Left colon (tissue), 2 donors: ENCODE results near the gene RUSC2. TPM values are rescaled to one million over a fixed set of nuclear protein-coding genes. Genes with fewer than 3 reads are reported as not detected.

Source experiments
- ATAC-seq: fragments of 200-7000 bp; cut with Tn5 transposase; one replicate; pipeline ENCODE4 v1.9.1; 2020; ENCODE audit warnings: mild to moderate bottlenecking, moderate library complexity
- DNase-seq, 2 donors: peaks; one replicate each; pipeline ENCODE4 v3.0.0-alpha.2; 2020
- intact Hi-C, 2 donors: fragments of 100-400 bp; cut with DNase I in 1 of 2; cut with micrococcal nuclease in 1 of 2; formaldehyde crosslinking; loops; one replicate each; pipeline versions ENCODE4 v1.11.2 to v1.14.0; 2022; cut with DNase I, micrococcal nuclease
- long read RNA-seq: library from polyadenylated mRNA; unstranded; transcript quantifications from one replicate; pipeline ENCODE4 v2.0.0, GENCODE V29; 2021
- total RNA-seq, 2 donors: library from RNA; stranded (reverse); fragmentation: NEBNext Ultra II Directional; extraction: Animal tissue kit (Norgen Biotek cat#: 25700); gene quantifications; one replicate each; pipeline ENCODE4 v1.2.1, GENCODE V29; 2021
- donor health status: DM: no; HTN: no; CAD: no.
- donor health status: DM: yes; HTN: yes; CAD: no.

The RUSC2 gene
- 1 to 10 TPM; 7.7 to 9.2 TPM for total RNA-seq
- long read RNA-seq, partial matches to known transcripts = 2 of 4 reads
- long read RNA-seq, other reads (novel, unspliced or antisense) = 2 of 4 reads

GRCh38 chr9:35489313-35490154 is at the start of gene RUSC2:
RUSC2 (plus strand) TSS chr9:35490111; CDS start chr9:35546522, 56,411 bp downstream.
- intact Hi-C loops = loop anchor here (5.0 kb wide), 2 partner anchors 58 to 63 kb away; no protein-coding TSS in a partner anchor
- ATAC-seq = peak; percentile 88
- DNase-seq = peak; percentile 71 to 85

DNA sequence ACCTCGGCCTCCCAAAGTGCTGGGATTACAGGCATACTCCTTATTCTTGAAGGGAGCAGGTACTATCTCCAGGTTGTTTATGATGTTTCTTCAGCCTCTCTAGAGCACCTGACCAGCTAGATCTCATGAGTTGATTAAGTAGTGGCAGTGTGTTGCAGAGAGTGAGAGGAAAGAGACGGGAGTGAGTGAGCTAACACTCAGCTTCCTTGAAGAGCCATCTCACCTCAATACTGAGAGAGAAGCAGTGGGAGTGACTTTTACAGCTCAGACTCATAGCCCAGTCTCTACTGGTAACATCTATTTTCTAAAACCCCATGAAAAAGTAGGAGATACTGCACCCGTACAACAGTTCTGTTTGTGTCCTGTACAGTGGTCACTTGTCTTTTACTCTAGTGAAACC is 43.9 kb upstream of the RUSC2 start:
- no peak for ATAC-seq
- intact Hi-C loops = no loop called here
- DNase-seq = no peak

DNA sequence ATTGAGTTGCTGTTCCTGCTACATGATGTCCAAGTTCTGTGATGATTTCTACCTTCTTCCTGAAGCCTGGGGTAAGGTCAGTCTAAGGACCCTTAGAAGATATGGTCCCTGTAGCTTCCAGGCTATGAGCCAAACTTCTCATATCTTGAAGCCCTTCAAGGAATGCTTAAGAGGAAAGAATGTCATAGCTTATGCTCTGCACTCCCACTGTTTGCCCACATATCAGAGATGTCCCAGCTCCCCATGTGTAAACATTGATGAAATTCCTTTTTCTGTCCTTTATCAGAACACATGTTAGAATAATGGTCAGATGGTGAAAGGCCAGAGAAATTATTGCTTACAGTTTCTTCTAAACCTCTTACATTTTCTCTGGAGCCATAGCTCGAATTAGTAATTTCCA is 41.4 kb upstream of the RUSC2 start:
- no peak for ATAC-seq
- intact Hi-C loops = no loop called here
- no peak for DNase-seq

GRCh38 chr9:35452481-35452880 is 37.4 kb upstream of the RUSC2 start:
- DNase-seq (no peak), ATAC-seq (no peak)
- intact Hi-C loops = no loop called here

- DNase-seq (no peak), ATAC-seq (no peak)
- intact Hi-C loops = no loop called here
These were observed 36.1 kb upstream of the RUSC2 start for GRCh38 chr9:35453786-35454185.

- no peak for DNase-seq
These were observed 25.5 kb upstream of the RUSC2 start for GRCh38 chr9:35464141-35465025.

DNA sequence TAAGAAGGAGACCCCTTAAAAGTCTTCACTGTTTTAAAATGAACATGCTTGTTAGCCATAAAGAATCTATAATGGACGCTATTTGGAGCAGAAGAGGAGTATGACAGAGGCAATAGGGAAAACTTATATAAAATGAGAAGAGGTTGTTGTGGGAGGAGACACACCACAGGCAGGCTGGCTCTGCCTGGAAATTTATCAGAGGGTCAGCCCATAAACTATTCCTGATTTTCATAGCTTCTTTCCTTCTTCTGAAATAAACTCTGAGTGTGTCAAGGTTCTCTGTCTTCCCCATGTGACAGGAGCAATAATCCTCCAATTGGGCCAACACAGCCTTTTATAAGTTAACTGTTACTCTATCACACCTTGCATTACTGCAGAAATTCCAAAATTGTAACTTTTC is 19.6 kb upstream of the RUSC2 start:
- ATAC-seq (no peak), DNase-seq (no peak)
- intact Hi-C loops = loop anchor here in 1 of 2 donors (10.0 kb wide), 1 partner anchor 206 kb away; no protein-coding TSS in a partner anchor

More at GRCh38 chr9:35464141-35465025, 25.5 kb upstream of the RUSC2 start:
- no peak for ATAC-seq
- intact Hi-C loops = no loop called here

DNA sequence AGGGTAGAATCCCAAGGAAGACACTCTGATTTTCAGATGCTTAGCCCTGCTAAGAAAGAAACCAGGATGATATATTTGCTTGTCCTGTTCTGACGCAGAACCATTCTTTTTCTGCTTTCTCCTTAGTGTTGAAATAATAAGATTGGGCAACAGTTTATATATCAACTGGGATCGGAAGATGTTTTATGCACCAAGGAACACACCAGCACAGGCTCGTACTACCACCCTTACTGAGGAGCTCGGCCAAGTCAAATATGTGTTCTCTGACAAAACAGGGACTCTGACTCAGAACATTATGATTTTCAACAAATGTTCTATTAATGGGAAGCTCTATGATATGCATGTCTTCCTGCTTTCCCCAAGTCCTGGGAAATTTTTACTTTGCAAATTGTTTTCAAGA is 19.0 kb upstream of the RUSC2 start:
- ATAC-seq (no peak), DNase-seq (no peak)
- intact Hi-C loops = loop anchor here in 1 of 2 donors (10.0 kb wide), 1 partner anchor 206 kb away; no protein-coding TSS in a partner anchor

GRCh38 chr9:35476596-35476995 is 13.3 kb upstream of the RUSC2 start:
- DNase-seq = no peak
- peak; percentile 30 for ATAC-seq
- intact Hi-C loops = loop anchor here in 1 of 2 donors (5.0 to 10.0 kb wide), 2 partner anchors 212 to 359 kb away; partner anchors contain the start of gene ATOSB

GRCh38 chr9:35477211-35477855 is 12.6 kb upstream of the RUSC2 start:
- peak; percentile 95 for ATAC-seq
- peak; percentile 29 to 41 for DNase-seq
- intact Hi-C loops = loop anchor here in 1 of 2 donors (5.0 to 10.0 kb wide), 2 partner anchors 213 to 360 kb away; partner anchors contain the start of gene ATOSB

- ATAC-seq (no peak), DNase-seq (no peak)
- intact Hi-C loops = loop anchor here in 1 of 2 donors (5.0 to 10.0 kb wide), 2 partner anchors 214 to 362 kb away; partner anchors contain the start of gene ATOSB
These were observed 11.0 kb upstream of the RUSC2 start for GRCh38 chr9:35478871-35479270.

DNA sequence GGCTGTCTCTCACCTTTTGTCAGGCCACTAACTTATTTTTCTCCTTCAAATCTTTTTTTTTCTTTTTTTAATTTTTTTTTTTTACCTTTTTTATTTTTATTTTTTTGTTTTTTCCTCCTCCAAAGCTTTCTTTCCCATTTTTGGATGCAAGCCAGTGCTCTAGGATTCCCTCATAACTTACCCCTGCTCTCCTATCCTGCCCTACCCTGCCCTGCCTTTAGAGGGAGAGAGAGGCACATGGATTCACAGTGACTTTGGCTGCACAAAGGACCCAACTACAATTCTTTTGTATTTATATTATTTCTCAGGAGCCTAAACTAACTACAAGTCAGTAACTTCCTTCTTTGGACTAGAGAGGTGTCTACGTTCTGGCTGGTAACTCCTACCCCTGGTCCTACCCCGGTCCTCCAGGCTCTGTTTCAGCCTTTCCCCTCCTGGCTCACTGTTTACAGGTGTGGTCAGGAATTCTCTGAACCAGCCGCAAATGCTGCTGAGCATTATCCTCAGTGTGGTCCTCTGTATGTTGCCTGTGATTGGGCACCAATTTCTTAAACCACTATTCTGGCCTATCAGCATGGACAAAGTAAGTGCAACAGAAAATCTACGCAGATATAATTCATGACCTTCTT is 8.4 kb upstream of the RUSC2 start:
- ATAC-seq (peak; percentile 83), DNase-seq (peak; percentile 39 to 46)
- intact Hi-C loops = no loop called here

DNA sequence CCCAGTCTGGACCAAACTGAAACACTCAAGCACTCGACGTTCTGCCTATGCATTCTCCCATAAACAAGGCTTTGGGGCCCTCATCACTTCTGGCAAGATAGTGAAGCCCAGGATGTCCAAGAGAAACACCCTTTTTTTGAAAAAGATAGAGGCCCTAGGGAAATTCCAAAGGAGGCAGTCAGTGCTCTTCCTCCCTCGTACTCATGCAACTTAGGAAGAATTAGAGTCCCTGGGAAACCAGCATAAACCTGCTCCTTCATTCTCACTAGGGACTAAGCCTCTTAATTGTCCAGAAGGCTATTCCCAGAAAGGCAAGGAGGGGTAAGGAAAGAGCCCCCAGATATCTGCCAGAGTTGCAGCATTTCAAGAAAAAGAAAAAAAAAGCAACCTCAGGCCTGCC is 7.8 kb upstream of the RUSC2 start:
- no peak for DNase-seq
- intact Hi-C loops = no loop called here

GRCh38 chr9:35484406-35484805 is 5.5 kb upstream of the RUSC2 start:
- ATAC-seq = no peak
- no peak for DNase-seq
- intact Hi-C loops = no loop called here

More for the DNA sequence above, 7.8 kb upstream of the RUSC2 start:
- ATAC-seq = no peak

- ATAC-seq (no peak), DNase-seq (no peak)
- intact Hi-C loops = loop anchor here (5.0 kb wide), 2 partner anchors 60 to 65 kb away; no protein-coding TSS in a partner anchor
These were observed 2.8 kb upstream of the RUSC2 start for GRCh38 chr9:35487081-35487480.

DNA sequence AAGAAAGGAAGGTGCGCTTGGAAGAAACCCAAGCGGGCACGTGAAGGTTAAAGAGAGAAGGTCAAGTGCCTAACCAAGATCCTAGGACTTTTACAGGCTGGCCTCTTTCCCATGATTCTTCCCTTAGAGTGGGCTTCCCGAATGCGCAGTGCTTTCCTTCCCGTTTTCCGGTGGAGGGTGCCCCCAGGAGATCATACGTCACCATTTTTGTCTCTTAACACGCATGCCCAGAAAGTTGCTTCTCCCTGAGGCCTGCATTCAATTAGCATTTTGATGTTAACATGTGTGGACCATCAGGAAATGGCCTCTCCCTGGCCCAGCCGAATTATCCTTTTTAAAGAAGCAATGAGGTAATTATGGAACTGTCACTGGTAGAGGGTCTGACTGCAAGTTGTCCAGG is 1.9 kb upstream of the RUSC2 start:
- DNase-seq (no peak), ATAC-seq (no peak)
- intact Hi-C loops = loop anchor here (5.0 kb wide), 2 partner anchors 59 to 64 kb away; no protein-coding TSS in a partner anchor

- no peak for DNase-seq
- ATAC-seq = no peak
- intact Hi-C loops = loop anchor here (5.0 kb wide), 2 partner anchors 59 to 64 kb away; no protein-coding TSS in a partner anchor
These were observed 1.2 kb upstream of the RUSC2 start for GRCh38 chr9:35488566-35489312.
